WTC11 (cell line): ENCODE measurements around the gene HTR6. TPM values are rescaled to one million over a fixed set of nuclear protein-coding genes. Genes with fewer than 3 reads are reported as not detected.

ENCODE experiments used
- ATAC-seq: fragments of 200-7000 bp; cut with Tn5 transposase; 2 replicates; pipeline ENCODE4 v1.10.0; 2021; ENCODE audit warnings: mild to moderate bottlenecking, moderate library complexity
- CTCF ChIA-PET: fragments of 300-600 bp; sonication (Branson Sonifier 250); formaldehyde crosslinking; loops from one replicate; lab custom pipeline; 2021; ENCODE audit warnings: antibody characterized with exemption; lab: Charles Lee
- POLR2A ChIA-PET: fragments of 350-600 bp; sonication (Branson Sonifier 250); formaldehyde crosslinking; loops from one replicate; lab custom pipeline; 2021; ENCODE audit warnings: antibody characterized with exemption; lab: Charles Lee
- DNase-seq: peaks from one replicate; pipeline ENCODE4 v3.0.0; 2021; ENCODE audit warnings: low spot score
- H3K27ac Mint-ChIP-seq: 2 replicates; pipeline ENCODE4 v1.8.0; 2021; ENCODE audit warnings: mixed read lengths
- H3K27me3 Mint-ChIP-seq: 2 replicates; pipeline ENCODE4 v1.8.0; 2021; ENCODE audit warnings: low read depth, mild to moderate bottlenecking, moderate library complexity, mixed read lengths
- H3K36me3 Mint-ChIP-seq: 2 replicates; pipeline ENCODE4 v1.8.0; 2021; ENCODE audit warnings: mixed read lengths
- H3K4me1 Mint-ChIP-seq: 2 replicates; pipeline ENCODE4 v1.8.0; 2022; ENCODE audit warnings: mixed read lengths
- H3K4me3 Mint-ChIP-seq: 2 replicates; pipeline ENCODE4 v1.8.0; 2021; ENCODE audit warnings: mild to moderate bottlenecking, moderate library complexity, mixed read lengths
- H3K9me3 Mint-ChIP-seq: 2 replicates; pipeline ENCODE4 v1.8.0; 2021; ENCODE audit warnings: mixed read lengths
- ATF1 ChIP-seq: sonication (generic); formaldehyde crosslinking; IDR thresholded peaks from 2 replicates; pipeline ENCODE4 v1.8.1; 2023; ENCODE audit warnings: mild to moderate bottlenecking, moderate library complexity, missing genetic modification reagents
- ATF3 ChIP-seq: sonication (generic); formaldehyde crosslinking; conservative IDR thresholded peaks from 2 replicates; pipeline ENCODE4 v1.8.1; 2022; ENCODE audit warnings: mild to moderate bottlenecking, missing genetic modification reagents
- CREM ChIP-seq: sonication (generic); formaldehyde crosslinking; IDR thresholded peaks from 2 replicates; pipeline ENCODE4 v1.8.1; 2022; ENCODE audit warnings: mild to moderate bottlenecking, missing genetic modification reagents, moderate library complexity
- GRHL2 ChIP-seq: fragments of 250-450 bp; sonication (Bioruptor Pico); IDR thresholded peaks from 2 replicates; pipeline ENCODE4 v1.8.0; 2022; ENCODE audit warnings: mild to moderate bottlenecking, moderate library complexity; ENCODE audit not compliant: insufficient replicate concordance, severe bottlenecking
- NFYB ChIP-seq: sonication (generic); formaldehyde crosslinking; conservative IDR thresholded peaks from 2 replicates; pipeline ENCODE4 v1.8.0; 2022; ENCODE audit warnings: low read depth, missing genetic modification reagents
- NR1H2 ChIP-seq: sonication (generic); formaldehyde crosslinking; IDR thresholded peaks from 2 replicates; pipeline ENCODE4 v1.9.0; 2021; ENCODE audit warnings: mild to moderate bottlenecking, moderate library complexity, missing genetic modification reagents
- OVOL2 ChIP-seq: fragments of 250-450 bp; sonication (Bioruptor Pico); IDR thresholded peaks from 2 replicates; pipeline ENCODE4 v1.9.0; 2021; ENCODE audit warnings: mild to moderate bottlenecking, borderline replicate concordance
- STAT6 ChIP-seq: sonication (generic); formaldehyde crosslinking; conservative IDR thresholded peaks from 2 replicates; pipeline ENCODE4 v1.8.1; 2023; ENCODE audit warnings: mild to moderate bottlenecking, low read depth, missing genetic modification reagents, moderate library complexity
- TCF7 ChIP-seq: sonication (generic); formaldehyde crosslinking; IDR thresholded peaks from 2 replicates; pipeline ENCODE4 v1.8.0; 2022; ENCODE audit warnings: mild to moderate bottlenecking, low read depth, missing genetic modification reagents, moderate library complexity
- TEAD1 ChIP-seq: sonication (generic); formaldehyde crosslinking; IDR thresholded peaks from 2 replicates; pipeline ENCODE4 v1.8.0; 2022; ENCODE audit warnings: mild to moderate bottlenecking, missing genetic modification reagents
- ZNF232 ChIP-seq: sonication (generic); formaldehyde crosslinking; IDR thresholded peaks from 2 replicates; pipeline ENCODE4 v1.8.0; 2022; ENCODE audit warnings: mild to moderate bottlenecking, missing genetic modification reagents
- ZNF263 ChIP-seq: sonication (generic); formaldehyde crosslinking; IDR thresholded peaks from 2 replicates; pipeline ENCODE4 v1.8.1; 2022; ENCODE audit warnings: low read depth, mild to moderate bottlenecking, moderate library complexity, missing genetic modification reagents
- ZNF532 ChIP-seq: fragments of 250-450 bp; sonication (Bioruptor Pico); IDR thresholded peaks from 2 replicates; pipeline ENCODE4 v1.9.0; 2021; ENCODE audit warnings: mild to moderate bottlenecking, borderline replicate concordance
- total RNA-seq: library from RNA; stranded (reverse); gene quantifications from 3 replicates; pipeline ENCODE4 v1.2.3, GENCODE V29; 2021
- TF ChIP-seq, protein P1 (sequence below): sonication (generic); formaldehyde crosslinking; IDR thresholded peaks from 2 replicates; pipeline ENCODE4 v1.8.0; 2022; ENCODE audit warnings: mild to moderate bottlenecking, missing genetic modification reagents
- TF ChIP-seq, protein P2 (sequence below): sonication (generic); formaldehyde crosslinking; IDR thresholded peaks from 2 replicates; pipeline ENCODE4 v1.8.1; 2022; ENCODE audit warnings: mild to moderate bottlenecking, missing genetic modification reagents, moderate library complexity, borderline replicate concordance
- TF ChIP-seq, protein P3 (sequence below): sonication (generic); formaldehyde crosslinking; IDR thresholded peaks from 2 replicates; pipeline ENCODE4 v1.8.1; 2022; ENCODE audit warnings: low read depth, missing genetic modification reagents, borderline replicate concordance
- TF ChIP-seq, protein P4 (sequence below): fragments of 200-600 bp; IDR thresholded peaks from 2 replicates; pipeline ENCODE4 v1.8.0; 2022; ENCODE audit warnings: antibody characterized with exemption

The HTR6 gene
- total RNA-seq, 1 experiment from 2014 or later: 0.90 TPM

GRCh38 chr1:19620786-19621185 is 43.9 kb upstream of the HTR6 start:
- H3K4me1 Mint-ChIP-seq: peaks cover 24% of the 10 kb centered on the region
- H3K27ac Mint-ChIP-seq: no peak overlapping the region; the same call in 1 of the 2 replicates
- ATAC-seq (no peak), DNase-seq (no peak)
- H3K9me3 Mint-ChIP-seq: no peaks in the 10 kb centered on the region
- no peak overlapping the region for H3K4me3 Mint-ChIP-seq
- H3K36me3 Mint-ChIP-seq: peaks cover 6% of the 10 kb centered on the region
- H3K27me3 Mint-ChIP-seq: no peaks in the 10 kb centered on the region; the same call in 1 of the 2 replicates
- ChIA-PET CTCF (interaction anchor here (1.3 to 1.4 kb wide), 2 partner anchors 33 to 39 kb away, joined by 3 to 7 read pairs; no protein-coding TSS in a partner anchor), POLR2A (no interaction called here)
- no peak for TF ChIP-seq CREM (CRISPR knock-in tag)
- no peak for TF ChIP-seq NFYB (CRISPR knock-in tag)
- no peak for TF ChIP-seq GRHL2 (CRISPR knock-in tag)
- TF ChIP-seq, protein P1, sequence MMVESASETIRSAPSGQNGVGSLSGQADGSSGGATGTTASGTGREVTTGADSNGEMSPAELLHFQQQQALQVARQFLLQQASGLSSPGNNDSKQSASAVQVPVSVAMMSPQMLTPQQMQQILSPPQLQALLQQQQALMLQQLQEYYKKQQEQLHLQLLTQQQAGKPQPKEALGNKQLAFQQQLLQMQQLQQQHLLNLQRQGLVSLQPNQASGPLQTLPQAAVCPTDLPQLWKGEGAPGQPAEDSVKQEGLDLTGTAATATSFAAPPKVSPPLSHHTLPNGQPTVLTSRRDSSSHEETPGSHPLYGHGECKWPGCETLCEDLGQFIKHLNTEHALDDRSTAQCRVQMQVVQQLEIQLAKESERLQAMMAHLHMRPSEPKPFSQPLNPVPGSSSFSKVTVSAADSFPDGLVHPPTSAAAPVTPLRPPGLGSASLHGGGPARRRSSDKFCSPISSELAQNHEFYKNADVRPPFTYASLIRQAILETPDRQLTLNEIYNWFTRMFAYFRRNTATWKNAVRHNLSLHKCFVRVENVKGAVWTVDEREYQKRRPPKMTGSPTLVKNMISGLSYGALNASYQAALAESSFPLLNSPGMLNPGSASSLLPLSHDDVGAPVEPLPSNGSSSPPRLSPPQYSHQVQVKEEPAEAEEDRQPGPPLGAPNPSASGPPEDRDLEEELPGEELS: no peak
- no peak for TF ChIP-seq NR1H2
- no peak for TF ChIP-seq ATF1
- TF ChIP-seq OVOL2 (CRISPR knock-in tag): no peak

DNA sequence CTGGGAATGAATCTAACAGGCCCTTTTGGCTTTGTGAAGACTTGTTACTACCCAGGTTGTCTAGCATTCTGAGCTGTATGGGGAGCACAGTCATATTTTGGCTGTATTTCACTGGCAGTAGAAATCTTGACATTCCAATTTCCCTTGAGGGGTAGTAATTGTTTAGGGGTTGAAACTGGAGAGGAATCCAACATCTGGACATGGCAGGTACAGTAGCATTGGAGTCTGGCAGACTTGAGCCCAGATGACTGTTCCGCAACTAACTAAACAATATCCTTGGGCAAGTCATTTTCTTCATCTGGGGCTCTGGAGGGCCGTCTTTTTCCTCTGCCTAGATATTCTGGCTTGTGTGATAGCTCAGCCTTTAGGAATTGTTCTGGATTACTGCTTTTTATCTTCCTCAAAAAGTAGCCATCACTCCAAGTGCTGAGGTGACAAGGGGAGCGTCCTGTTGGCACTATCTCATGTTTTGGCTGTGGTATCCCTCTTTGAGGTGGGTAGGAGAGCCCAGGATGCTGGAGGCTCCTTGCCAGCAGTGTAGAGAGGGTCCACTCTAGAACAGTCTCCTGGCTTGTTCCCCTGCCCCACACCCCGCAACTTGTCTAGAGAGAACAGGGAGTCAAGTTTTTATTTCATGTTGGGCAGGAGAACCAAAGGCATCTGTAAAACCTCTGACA is 43.3 kb upstream of the HTR6 start:
- Mint-ChIP-seq H3K4me3 (no peak overlapping the region), H3K9me3 (no peaks in the 10 kb centered on the region), H3K27ac (no peak overlapping the region; the same call in none of the 2 replicates), H3K27me3 (no peaks in the 10 kb centered on the region; the same call in 1 of the 2 replicates), H3K4me1 (peaks cover 24% of the 10 kb centered on the region), H3K36me3 (peaks cover 8% of the 10 kb centered on the region)
- ChIA-PET POLR2A (no interaction called here), CTCF (interaction anchor here (1.4 kb wide), 1 partner anchor 32 kb away, joined by 3 read pairs; no protein-coding TSS in a partner anchor)
- DNase-seq (no peak), ATAC-seq (no peak)
- TF ChIP-seq ATF1 (no peak), STAT6 (CRISPR knock-in tag) (no peak), NFYB (CRISPR knock-in tag) (no peak), ZNF532 (CRISPR knock-in tag) (no peak), TCF7 (CRISPR knock-in tag) (no peak), ZNF263 (CRISPR knock-in tag) (no peak), ATF3 (no peak), ZNF232 (CRISPR knock-in tag) (no peak), TEAD1 (CRISPR knock-in tag) (no peak)
- TF ChIP-seq, protein P2, sequence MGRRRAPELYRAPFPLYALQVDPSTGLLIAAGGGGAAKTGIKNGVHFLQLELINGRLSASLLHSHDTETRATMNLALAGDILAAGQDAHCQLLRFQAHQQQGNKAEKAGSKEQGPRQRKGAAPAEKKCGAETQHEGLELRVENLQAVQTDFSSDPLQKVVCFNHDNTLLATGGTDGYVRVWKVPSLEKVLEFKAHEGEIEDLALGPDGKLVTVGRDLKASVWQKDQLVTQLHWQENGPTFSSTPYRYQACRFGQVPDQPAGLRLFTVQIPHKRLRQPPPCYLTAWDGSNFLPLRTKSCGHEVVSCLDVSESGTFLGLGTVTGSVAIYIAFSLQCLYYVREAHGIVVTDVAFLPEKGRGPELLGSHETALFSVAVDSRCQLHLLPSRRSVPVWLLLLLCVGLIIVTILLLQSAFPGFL: no peak
- TF ChIP-seq, protein P3, sequence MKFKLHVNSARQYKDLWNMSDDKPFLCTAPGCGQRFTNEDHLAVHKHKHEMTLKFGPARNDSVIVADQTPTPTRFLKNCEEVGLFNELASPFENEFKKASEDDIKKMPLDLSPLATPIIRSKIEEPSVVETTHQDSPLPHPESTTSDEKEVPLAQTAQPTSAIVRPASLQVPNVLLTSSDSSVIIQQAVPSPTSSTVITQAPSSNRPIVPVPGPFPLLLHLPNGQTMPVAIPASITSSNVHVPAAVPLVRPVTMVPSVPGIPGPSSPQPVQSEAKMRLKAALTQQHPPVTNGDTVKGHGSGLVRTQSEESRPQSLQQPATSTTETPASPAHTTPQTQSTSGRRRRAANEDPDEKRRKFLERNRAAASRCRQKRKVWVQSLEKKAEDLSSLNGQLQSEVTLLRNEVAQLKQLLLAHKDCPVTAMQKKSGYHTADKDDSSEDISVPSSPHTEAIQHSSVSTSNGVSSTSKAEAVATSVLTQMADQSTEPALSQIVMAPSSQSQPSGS: no peak
- TF ChIP-seq, protein P4, sequence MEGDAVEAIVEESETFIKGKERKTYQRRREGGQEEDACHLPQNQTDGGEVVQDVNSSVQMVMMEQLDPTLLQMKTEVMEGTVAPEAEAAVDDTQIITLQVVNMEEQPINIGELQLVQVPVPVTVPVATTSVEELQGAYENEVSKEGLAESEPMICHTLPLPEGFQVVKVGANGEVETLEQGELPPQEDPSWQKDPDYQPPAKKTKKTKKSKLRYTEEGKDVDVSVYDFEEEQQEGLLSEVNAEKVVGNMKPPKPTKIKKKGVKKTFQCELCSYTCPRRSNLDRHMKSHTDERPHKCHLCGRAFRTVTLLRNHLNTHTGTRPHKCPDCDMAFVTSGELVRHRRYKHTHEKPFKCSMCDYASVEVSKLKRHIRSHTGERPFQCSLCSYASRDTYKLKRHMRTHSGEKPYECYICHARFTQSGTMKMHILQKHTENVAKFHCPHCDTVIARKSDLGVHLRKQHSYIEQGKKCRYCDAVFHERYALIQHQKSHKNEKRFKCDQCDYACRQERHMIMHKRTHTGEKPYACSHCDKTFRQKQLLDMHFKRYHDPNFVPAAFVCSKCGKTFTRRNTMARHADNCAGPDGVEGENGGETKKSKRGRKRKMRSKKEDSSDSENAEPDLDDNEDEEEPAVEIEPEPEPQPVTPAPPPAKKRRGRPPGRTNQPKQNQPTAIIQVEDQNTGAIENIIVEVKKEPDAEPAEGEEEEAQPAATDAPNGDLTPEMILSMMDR: no peak
